Tibial nerve (tissue), 4 donors: ENCODE measurements around the gene SMCO2. TPM values are rescaled to one million over a fixed set of nuclear protein-coding genes. Genes with fewer than 3 reads are reported as not detected.

Experiments
- DNase-seq, 2 donors: peaks; one replicate each; pipeline ENCODE4 v3.0.0-alpha.2; 2019; ENCODE audit warnings: low spot score in 2 of 2
- H3K27ac ChIP-seq, 4 donors: fragments of 200-600 bp; sonication (generic) in 3 of 4; one replicate each; pipeline ENCODE4 v1.5.1; 2017 to 2019; ENCODE audit warnings: mild to moderate bottlenecking in 1 of 4
- H3K27me3 ChIP-seq, 2 donors: fragments of 200-600 bp; sonication (generic) in 1 of 2; one replicate each; pipeline versions ENCODE4 v1.5.1 to v1.6.0; 2017 to 2019
- H3K36me3 ChIP-seq, 3 donors: fragments of 200-600 bp; sonication (generic); one replicate each; pipeline ENCODE4 v1.5.1; 2018 to 2019
- H3K4me1 ChIP-seq, 4 donors: fragments of 200-600 bp; sonication (generic) in 3 of 4; one replicate each; pipeline ENCODE4 v1.5.1; 2017 to 2019
- H3K4me3 ChIP-seq, 4 donors: fragments of 200-600 bp; sonication (generic) in 3 of 4; one replicate each; pipeline ENCODE4 v1.5.1; 2017 to 2019; ENCODE audit warnings: mild to moderate bottlenecking in 1 of 4, moderate library complexity in 1 of 4
- H3K9me3 ChIP-seq, 4 donors: fragments of 200-600 bp; sonication (generic) in 3 of 4; one replicate each; pipeline ENCODE4 v1.5.1; 2017 to 2019
- EP300 ChIP-seq, 2 donors: sonication (generic); formaldehyde crosslinking; IDR thresholded peaks; one replicate each; pipeline ENCODE4 v1.6.1; 2017; ENCODE audit warnings: antibody characterized with exemption in 2 of 2, mild to moderate bottlenecking in 1 of 2
- POLR2A ChIP-seq, 2 donors: fragments of 450-650 bp; IDR thresholded peaks; one replicate each; pipeline ENCODE4 v1.6.1; 2017; ENCODE audit warnings: antibody characterized with exemption in 2 of 2, mild to moderate bottlenecking in 2 of 2, moderate library complexity in 2 of 2
- WGBS, 2 donors: methylation state at CpG; one replicate each; pipeline ENCODE4 v1.1.5; 2018; 5-methylcytosine and 5-hydroxymethylcytosine counted together
- total RNA-seq, 4 donors: library from RNA; depleted of rRNA; stranded (reverse); fragments of >200 nt; gene quantifications; one replicate each; pipeline ENCODE4 v1.1.0, GENCODE V29; 2016
- TF ChIP-seq, protein P1 (sequence below), 5 experiments: fragments of 200-600 bp in 3 of 5; fragments of 450-650 bp in 2 of 5; sonication (generic) in 3 of 5; IDR thresholded peaks; one replicate each; pipeline ENCODE4 v1.5.1; 2016 to 2019; ENCODE audit warnings: antibody characterized with exemption in 5 of 5, mild to moderate bottlenecking in 3 of 5, moderate library complexity in 2 of 5

The SMCO2 gene
- total RNA-seq, 4 donors from 2014 or later = not detected

DNA sequence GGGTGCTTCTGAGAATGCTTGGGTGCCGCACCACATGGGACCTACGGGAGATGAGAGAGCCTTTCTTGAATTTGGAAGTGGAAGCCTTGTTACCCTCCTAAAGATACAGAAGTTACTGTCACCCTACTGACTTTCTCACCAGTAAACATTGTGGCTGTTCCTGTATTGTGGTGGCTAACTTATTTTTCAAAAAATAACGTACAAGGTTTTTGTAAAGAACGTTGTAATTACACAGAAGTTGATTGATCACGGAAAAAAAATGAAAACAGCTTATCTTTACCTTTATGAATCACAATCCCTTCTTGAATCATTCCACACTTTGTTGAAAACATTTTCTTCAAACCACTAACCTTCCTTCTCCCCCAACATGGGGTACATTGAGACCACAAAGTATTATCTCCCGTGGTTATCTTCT lies 55.5 kb downstream of the SMCO2 start:
- no peak for DNase-seq
- Histone ChIP-seq H3K4me1 (no peaks in the 10 kb centered on the region), H3K27me3 (no peaks in the 10 kb centered on the region), H3K36me3 (no peaks in the 10 kb centered on the region), H3K9me3 (no peaks in the 10 kb centered on the region), H3K4me3 (no peak overlapping the region), H3K27ac (no peak overlapping the region)
- WGBS, 2 donors = 89 to 95% methylated on average over 6 of the region's 6 CpGs
- TF ChIP-seq EP300 (IDR thresholded peaks at IDR 0.05) = no peak
- TF ChIP-seq, protein P1, sequence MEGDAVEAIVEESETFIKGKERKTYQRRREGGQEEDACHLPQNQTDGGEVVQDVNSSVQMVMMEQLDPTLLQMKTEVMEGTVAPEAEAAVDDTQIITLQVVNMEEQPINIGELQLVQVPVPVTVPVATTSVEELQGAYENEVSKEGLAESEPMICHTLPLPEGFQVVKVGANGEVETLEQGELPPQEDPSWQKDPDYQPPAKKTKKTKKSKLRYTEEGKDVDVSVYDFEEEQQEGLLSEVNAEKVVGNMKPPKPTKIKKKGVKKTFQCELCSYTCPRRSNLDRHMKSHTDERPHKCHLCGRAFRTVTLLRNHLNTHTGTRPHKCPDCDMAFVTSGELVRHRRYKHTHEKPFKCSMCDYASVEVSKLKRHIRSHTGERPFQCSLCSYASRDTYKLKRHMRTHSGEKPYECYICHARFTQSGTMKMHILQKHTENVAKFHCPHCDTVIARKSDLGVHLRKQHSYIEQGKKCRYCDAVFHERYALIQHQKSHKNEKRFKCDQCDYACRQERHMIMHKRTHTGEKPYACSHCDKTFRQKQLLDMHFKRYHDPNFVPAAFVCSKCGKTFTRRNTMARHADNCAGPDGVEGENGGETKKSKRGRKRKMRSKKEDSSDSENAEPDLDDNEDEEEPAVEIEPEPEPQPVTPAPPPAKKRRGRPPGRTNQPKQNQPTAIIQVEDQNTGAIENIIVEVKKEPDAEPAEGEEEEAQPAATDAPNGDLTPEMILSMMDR (IDR thresholded peaks at IDR 0.05) = no peak
- TF ChIP-seq POLR2A (IDR thresholded peaks at IDR 0.05) = no peak

- Histone ChIP-seq H3K9me3 (no peaks in the 10 kb centered on the region), H3K27me3 (no peaks in the 10 kb centered on the region), H3K27ac (no peak overlapping the region), H3K4me3 (no peak overlapping the region), H3K4me1 (no peaks in the 10 kb centered on the region), H3K36me3 (no peaks in the 10 kb centered on the region)
- WGBS, 2 donors = 79 to 95% methylated on average over 2 of the region's 2 CpGs
- TF ChIP-seq EP300 (IDR thresholded peaks at IDR 0.05) = no peak
- no peak for TF ChIP-seq POLR2A (IDR thresholded peaks at IDR 0.05)
- TF ChIP-seq, protein P1 (IDR thresholded peaks at IDR 0.05) = no peak
- no peak for DNase-seq
Measured at GRCh38 chr12:27504507-27504906, 58.0 kb downstream of the SMCO2 start.

DNA sequence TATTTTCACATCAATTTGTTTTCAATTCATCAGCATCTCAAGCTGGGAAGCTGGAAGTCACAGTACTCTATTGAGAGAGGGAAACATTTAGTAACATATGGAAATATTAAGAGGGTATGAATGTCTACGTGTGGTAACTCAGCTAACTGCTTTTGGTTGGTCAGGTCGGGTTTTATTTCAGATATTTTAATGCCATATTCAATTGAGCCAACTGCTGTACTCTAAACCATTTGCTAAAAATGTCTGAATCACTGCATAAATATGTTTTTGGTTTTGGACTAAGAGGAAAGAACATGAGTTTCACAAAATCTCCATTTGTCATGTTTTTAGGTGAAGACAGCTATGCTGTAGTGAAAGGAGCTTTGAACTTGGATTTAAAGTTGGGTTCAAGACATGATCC lies 58.6 kb downstream of the SMCO2 start:
- Histone ChIP-seq H3K27ac (no peak overlapping the region), H3K36me3 (no peaks in the 10 kb centered on the region), H3K9me3 (no peaks in the 10 kb centered on the region), H3K4me1 (no peaks in the 10 kb centered on the region), H3K27me3 (no peaks in the 10 kb centered on the region), H3K4me3 (no peak overlapping the region)
- WGBS, 2 donors = 77 to 83% methylated on average over 2 of the region's 2 CpGs
- TF ChIP-seq EP300 (IDR thresholded peaks at IDR 0.05) (no peak), POLR2A (IDR thresholded peaks at IDR 0.05) (no peak)
- TF ChIP-seq, protein P1 (IDR thresholded peaks at IDR 0.05) = no peak
- DNase-seq = no peak

DNA sequence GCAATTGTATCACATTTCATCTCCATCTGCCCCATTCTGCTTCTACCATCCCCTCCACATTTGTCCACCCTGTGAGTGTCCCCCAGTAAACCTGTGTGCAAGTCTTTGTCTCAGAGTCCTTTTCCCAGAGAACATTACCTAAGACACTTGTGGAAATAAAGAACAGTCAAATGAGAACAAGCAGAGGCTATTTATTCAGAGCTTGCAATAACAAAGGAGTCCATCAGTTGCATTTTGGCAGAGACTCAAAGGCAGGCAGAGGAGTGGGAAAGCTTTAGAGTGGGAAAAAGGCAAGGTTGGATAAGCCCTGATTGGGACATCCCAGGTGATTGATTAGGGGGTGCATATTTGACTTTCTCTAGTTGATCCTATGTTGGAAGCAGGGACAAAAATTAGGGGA lies 59.2 kb downstream of the SMCO2 start:
- no peaks in the 10 kb centered on the region for H3K9me3 ChIP-seq
- H3K36me3 ChIP-seq = no peaks in the 10 kb centered on the region
- H3K4me3 ChIP-seq = no peak overlapping the region
- H3K4me1 ChIP-seq = no peaks in the 10 kb centered on the region
- DNase-seq = no peak
- TF ChIP-seq POLR2A (IDR thresholded peaks at IDR 0.05) (no peak), EP300 (IDR thresholded peaks at IDR 0.05) (no peak)
- TF ChIP-seq, protein P1 (IDR thresholded peaks at IDR 0.05) = no peak
- H3K27ac ChIP-seq = no peak overlapping the region
- H3K27me3 ChIP-seq = no peaks in the 10 kb centered on the region

GRCh38 chr12:27506645-27507189 lies 60.2 kb downstream of the SMCO2 start:
- no peaks in the 10 kb centered on the region for H3K27me3 ChIP-seq
- 97 to 98% methylated on average over 2 of the region's 2 CpGs for WGBS, 2 donors
- no peak overlapping the region for H3K4me3 ChIP-seq
- no peaks in the 10 kb centered on the region for H3K9me3 ChIP-seq
- peaks cover 0 to 3% (median 0%) of the 10 kb centered on the region in 4 donors for H3K4me1 ChIP-seq
- TF ChIP-seq EP300 (IDR thresholded peaks at IDR 0.05) (no peak), POLR2A (IDR thresholded peaks at IDR 0.05) (no peak)
- TF ChIP-seq, protein P1 (IDR thresholded peaks at IDR 0.05) = no peak
- DNase-seq = no peak
- H3K36me3 ChIP-seq = no peaks in the 10 kb centered on the region
- H3K27ac ChIP-seq = no peak overlapping the region
